HG02973 (cell line): Measurements from ENCODE around the gene DCDC2C.

Experiments
- ATAC-seq: cut with Tn5 transposase; IDR thresholded peaks from one replicate; pipeline ENCODE4 v1.9.1; 2021; ENCODE audit warnings: moderate library complexity; ENCODE audit not compliant: unreplicated experiment

The DCDC2C gene

DNA sequence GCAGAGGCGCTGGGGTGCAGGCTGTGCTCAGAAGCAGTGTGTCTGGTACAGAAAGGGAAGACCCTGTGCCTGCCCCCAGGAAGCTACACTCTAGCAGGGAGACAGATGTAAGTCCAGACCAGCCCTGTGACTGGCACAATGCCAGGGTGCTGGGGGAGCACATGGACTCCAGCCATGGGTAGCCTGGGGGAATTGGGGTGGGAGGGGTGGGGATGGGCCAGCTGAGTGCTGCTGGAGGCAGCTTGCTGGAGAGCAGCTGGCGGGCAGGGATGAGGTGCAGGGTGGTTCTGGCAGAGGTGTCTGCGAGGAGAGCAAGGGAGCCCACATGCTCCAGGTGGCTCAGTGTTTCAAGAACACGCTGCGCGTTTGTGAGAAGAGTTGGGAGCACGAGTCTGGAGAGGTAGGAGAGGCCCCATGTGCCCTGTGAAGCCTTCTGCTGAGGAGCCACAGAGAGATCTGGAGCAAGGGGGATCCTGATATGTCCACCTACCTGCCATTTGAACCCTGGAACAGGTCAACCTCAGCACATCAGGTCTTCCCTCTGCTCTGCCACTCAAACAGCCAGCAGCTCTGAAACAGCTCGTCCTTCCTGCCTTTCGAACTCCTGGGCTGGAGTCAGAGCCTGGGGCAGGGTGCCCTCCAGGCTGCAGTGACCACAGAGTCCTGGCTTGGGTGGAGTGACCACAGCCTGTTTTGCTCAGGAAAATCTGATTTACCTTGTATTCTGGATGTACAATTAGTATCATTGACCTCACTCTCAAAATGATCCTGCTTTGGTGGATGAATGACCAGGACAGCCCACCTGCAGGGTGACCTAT lies 30.3 kb upstream of the DCDC2C start:
- no peak for ATAC-seq

DNA sequence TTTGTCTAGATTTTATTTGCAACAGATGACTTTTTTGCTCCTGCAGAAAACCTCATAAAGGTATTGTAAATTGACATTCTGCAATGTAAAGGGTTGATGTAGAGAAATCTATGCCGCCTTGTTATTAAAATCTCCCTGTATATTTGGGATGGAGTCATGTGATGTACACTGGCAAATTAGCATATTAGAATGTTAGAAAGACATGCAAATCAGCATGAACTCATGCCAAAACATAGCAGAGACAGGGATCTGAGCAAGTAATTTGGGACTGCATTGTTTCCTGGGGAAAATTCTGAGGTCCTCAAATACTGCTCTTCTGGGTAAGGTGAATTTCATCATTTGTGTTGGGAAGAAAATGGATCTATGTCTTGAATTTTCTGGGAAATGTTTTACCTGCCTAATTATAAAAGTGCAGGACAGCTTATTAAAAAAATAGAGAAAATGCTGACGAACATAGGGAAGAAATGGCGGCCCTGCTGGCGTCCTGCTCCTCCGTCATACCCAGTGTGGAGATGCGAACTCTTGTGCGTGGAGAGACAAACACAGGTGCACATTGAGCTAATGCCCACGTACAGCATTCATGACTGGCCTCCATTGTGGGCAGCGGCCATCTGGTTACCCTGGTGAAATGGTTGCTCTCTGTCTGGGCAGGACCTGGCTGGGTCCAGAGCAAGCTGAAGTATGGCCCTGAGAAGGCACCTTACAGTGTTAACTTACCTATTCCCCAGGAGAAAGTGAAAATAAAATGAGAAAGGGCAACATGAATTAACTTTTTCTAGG lies 29.1 kb upstream of the DCDC2C start:
- ATAC-seq: no peak

DNA sequence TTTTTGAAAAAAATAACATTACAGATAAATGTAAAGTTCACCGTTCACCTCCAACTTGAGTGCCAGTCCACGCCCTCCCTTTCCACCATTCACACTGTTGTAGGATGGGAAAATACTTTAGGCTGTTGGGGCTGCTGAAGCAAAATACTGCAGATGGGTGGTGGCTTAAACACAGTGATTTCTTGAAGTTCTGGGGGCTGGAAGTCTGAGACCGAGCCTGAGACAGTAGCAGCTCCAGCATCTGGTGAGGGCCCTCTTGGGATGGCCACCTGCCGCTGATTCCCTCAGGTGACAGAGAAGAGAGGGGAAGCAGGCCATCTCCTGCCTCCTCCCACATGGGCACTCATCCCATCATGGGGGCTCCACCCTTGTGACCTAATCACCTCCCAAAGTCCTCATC lies 27.7 kb upstream of the DCDC2C start:
- ATAC-seq: no peak

GRCh38 chr2:3677436-3677835 lies 25.9 kb upstream of the DCDC2C start:
- no peak for ATAC-seq

GRCh38 chr2:3678212-3678611 lies 25.2 kb upstream of the DCDC2C start:
- no peak for ATAC-seq

DNA sequence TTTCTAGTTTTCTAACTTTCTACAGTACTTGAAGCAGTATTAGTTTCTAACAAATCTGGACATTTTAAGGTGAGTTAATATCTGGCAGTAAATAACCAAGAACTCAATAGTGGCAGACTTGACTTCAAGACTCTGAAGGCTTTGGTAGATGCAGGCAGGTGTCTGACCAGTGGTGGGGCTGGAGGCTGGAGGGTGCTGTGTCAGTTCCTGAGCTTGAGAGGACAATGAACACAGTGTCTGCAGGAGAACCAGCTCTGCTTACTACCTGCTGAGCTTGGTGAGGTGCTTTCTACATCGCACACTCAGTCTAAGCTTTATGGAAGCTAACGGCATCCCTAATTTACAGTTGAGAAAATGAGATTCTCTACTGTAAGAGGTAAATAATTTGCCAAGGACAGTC lies 24.2 kb upstream of the DCDC2C start:
- ATAC-seq: no peak

DNA sequence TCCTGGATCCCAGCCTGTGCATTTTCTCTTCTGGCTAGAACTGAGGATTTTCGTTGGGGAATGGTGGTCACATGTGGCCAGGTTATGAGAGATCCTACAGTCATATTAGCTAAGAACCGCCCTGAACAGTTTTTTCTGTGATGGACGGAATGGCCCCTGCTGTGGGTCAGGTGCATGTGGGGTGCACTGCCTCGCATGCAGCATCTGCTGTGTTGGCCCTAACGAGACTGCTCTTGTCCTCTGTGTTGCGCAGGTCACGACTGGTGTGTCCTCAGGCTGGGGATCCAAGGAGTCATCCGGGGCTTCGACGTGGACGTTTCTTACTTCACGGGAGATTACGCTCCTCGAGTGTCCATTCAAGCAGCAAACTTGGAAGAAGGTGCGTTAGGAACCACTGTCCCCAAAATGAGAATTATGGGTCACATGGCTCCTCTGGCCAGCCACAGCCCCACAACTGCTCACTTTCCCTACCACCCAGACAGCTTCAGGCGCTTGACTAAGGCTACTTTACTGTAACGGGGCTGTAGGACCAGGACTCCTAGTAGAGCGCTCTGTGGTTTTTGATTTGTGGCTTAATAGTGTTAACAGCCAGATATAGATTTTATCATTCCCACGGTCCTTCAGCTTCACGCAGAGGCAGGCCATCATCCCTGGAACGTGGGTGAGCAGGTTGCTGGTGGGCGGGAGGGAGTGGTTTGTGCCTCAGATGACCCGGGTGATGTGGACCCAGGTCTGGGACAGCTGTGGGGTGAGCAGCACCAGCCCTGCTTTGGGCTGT lies 23.6 kb upstream of the DCDC2C start:
- ATAC-seq: no peak

DNA sequence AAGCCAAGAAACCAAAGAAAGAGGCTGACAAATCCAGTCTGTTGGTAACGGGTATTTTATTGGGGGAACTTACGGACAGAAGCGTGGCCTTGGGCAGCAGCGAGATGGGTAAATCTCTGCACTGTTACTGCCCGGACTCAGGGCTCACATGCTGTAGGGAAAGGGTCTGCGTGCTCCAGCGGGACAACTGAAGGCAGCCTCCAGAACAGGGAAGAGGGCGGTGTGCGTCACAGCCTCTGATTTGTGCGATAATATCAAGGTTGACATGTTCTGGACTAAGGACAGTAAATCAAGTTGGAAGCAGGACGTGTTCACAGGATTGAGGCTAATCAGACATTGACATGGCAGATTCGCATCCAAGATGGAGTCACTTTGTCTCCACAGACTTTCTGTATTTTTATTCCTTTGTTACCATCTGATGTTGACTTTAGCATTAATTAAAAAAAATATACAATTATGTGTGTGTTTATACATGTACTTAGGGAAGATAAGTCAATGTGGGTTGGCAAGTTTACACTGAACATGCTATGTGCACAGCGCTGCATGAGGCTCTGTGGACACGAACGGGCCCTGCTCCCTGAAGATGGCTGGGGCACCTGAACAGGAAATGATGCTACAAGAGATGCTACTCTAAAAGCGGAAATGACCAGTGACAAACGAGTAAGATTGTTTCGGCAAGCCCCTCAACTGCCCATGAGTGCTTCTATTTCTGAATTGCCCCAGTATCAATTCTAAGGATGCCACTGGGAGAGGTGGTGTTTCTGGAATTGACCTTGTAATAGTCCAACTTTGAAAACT lies 22.6 kb upstream of the DCDC2C start:
- ATAC-seq: no peak

GRCh38 chr2:3681625-3682024 lies 21.8 kb upstream of the DCDC2C start:
- ATAC-seq: no peak

- no peak for ATAC-seq
These were observed 20.6 kb upstream of the DCDC2C start for GRCh38 chr2:3682811-3683210.

DNA sequence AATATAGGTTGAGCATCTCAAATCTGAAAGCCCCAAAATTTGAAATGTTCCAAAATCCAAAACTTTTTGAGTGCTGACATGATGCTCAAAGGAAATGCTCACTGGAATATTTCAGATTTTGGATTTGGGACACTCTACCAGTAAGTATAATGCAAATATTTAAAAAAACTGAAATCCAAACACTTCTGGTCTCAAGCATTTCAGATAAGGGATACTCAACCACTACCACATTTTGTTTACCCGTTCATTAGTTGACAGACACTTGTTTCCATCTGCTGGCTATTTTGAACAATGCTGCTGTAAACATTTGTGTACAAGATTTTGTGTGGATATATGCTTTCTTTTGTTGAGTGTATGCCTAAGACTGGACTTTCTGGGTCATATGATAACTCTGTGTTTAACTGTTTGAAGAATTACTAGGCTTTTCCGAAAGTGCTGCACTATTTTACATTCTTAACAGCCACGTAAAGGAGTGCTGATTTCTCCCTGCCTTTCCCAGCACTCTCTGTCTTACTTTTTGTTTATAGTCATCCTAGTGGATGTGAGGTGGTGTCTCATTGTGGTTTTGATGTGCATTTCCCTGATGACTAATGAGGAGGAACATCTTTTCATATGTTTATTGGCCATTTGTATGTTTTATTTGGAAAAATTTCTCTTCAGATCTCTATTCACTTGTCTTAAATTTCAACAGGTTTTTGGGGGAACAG lies 19.5 kb upstream of the DCDC2C start:
- ATAC-seq: no peak

DNA sequence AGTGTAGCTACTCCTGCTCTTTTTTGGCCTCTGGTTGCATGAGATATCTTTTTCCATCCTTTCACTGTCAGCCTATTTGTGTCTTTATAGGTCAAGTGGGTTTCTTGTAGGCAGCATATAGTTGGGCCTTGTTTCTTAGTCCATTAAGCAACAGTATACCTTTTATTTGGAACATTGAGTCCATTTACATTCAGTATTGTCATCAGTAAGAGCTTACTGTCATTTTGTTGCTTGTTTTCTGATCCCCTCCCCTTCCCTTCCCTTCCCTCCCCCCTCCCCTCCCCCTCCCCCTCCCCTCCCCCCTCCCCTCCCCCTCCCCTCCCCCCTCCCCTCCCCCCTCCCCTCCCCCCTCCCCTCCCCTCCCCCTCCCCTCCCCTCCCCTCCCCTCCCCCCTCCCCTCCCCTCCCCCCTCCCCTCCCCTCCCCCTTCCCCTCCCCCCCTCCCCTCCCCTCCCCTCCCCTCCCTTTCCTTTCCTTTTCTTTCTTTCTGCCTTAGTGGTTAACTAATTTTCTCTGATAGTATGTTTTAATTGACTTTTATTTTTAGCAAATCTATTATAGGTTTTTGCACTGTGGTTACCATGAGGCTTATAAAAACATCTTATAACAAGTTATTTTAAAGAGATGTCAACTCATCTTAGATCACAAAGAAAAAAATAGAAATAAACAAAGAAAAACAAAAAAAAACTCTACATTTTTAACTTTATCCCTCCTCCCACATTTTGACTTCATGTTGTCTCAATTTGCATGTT lies 13.2 kb upstream of the DCDC2C start:
- no peak for ATAC-seq

DNA sequence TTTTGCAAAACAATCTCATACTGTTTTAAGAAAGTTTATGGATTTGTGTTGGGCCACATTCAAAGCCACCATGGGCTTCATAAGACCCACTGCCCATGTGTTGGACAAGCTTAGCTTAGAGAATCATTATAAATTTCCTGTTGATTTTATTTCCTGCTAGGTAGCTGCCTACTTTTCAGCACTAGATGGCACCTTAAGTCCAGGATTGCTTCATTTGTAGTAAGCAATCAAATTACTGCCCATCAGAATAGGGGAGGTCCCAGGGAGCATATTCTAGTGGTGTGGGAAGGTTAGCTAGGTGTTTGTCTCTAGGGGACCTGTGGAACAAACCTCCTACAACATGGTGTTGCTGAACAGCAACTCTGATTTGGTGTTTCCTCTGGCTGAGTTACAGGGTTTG lies 11.0 kb upstream of the DCDC2C start:
- ATAC-seq: no peak

- ATAC-seq: no peak
These were observed 6.8 kb upstream of the DCDC2C start for GRCh38 chr2:3696545-3696944.

DNA sequence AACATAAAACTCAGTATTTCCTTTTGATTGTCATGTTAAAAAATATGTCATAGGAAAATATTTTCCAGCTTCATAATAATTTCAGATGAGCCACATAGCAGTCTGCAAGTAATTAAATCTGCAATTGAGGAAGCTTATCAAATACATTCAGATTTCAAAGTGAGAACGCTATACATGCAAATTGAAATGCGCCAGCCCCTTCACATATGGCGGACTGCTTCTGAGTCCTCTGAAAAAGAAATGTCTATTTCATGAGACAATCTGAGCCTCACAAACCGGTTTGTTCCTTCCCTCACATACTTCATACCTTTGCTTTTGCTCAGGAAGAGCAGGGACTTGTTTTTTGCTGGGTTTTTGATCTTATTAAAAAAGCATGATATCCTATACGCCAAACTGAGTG lies 2.3 kb upstream of the DCDC2C start:
- no peak for ATAC-seq

DNA sequence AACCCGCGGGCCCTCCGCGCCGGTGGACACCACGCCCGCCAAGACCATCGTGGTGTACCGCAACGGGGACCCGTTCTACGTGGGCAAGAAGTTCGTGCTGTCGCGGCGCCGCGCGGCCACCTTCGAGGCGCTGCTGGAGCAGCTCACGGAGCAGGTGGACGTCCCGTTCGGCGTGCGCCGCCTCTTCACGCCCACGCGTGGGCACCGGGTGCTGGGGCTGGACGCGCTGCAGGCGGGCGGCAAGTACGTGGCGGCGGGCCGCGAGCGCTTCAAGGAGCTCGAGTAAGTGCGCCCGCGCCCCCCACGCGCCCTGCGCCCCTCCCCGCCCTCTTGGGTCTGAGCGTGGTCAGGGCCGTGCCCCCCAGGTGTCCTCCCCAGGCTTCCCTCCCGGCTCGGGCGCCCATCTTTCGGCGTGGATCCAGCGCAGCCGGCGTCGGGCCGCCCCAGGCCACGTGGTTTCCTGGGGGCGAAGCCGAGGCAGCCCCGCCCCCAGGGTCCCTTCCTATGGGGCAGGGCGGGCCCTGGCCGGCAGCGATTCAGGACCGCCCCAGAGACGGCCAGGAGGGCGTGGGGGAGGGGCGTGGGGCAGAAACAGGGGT lies 481 bp downstream of the DCDC2C start:
- ATAC-seq: no peak

- no peak for ATAC-seq
These were observed 1.3 kb downstream of the DCDC2C start for GRCh38 chr2:3704692-3705091.

GRCh38 chr2:3705782-3706181 lies 2.4 kb downstream of the DCDC2C start:
- no peak for ATAC-seq

GRCh38 chr2:3706892-3707291 lies 3.5 kb downstream of the DCDC2C start:
- no peak for ATAC-seq
